PC-3 (cell line): ENCODE results near the gene VASN. TPM values are rescaled to one million over a fixed set of nuclear protein-coding genes. Genes with fewer than 3 reads are reported as not detected.

Experiments used
- ATAC-seq: fragments of 200-7000 bp; cut with Tn5 transposase; 2 replicates; pipeline ENCODE4 v1.9.1; 2020; ENCODE audit warnings: mild to moderate bottlenecking, moderate library complexity
- BruUV-seq: library from RNA; stranded (reverse); fragments of 400-500 nt; replicated peaks from 2 replicates; lab custom pipeline; 2021; lab: Mats Ljungman, UMichigan
- CTCF ChIA-PET: fragments of 300-600 bp; sonication (Branson Sonifier 250); formaldehyde crosslinking; loops from one replicate; lab custom pipeline; 2022; ENCODE audit warnings: antibody characterized with exemption; lab: Charles Lee
- POLR2A ChIA-PET: fragments of 300-600 bp; sonication (Branson Sonifier 250); formaldehyde crosslinking; loops from one replicate; lab custom pipeline; 2022; ENCODE audit warnings: antibody characterized with exemption; ENCODE audit not compliant: unreplicated experiment; lab: Charles Lee
- DNase-seq: peaks from one replicate; pipeline ENCODE4 v3.0.0-alpha.2; 2015
- H2AFZ ChIP-seq: fragments of 300-600 bp; sonication (generic); 2 replicates; pipeline ENCODE4 v1.6.0; 2016; ENCODE audit warnings: antibody characterized with exemption, low read length
- H3F3A ChIP-seq: fragments of 300-600 bp; sonication (generic); one replicate; pipeline ENCODE4 v1.6.0; 2017; ENCODE audit warnings: antibody characterized with exemption, low read length, control low read depth, mild to moderate bottlenecking; ENCODE audit not compliant: unreplicated experiment
- H3K27ac ChIP-seq: fragments of 300-600 bp; sonication (generic); 2 replicates; pipeline ENCODE4 v1.5.1; 2016; ENCODE audit warnings: mild to moderate bottlenecking, low read length
- H3K27me3 ChIP-seq: fragments of 300-600 bp; sonication (generic); 2 replicates; pipeline ENCODE4 v1.6.1; 2016; ENCODE audit warnings: low read length, mixed read lengths
- H3K36me3 ChIP-seq: fragments of 300-600 bp; sonication (generic); 2 replicates; pipeline ENCODE4 v1.6.1; 2016; ENCODE audit warnings: low read depth, mixed run types, low read length, mixed read lengths
- H3K4me1 ChIP-seq: fragments of 300-600 bp; sonication (generic); 2 replicates; pipeline ENCODE4 v1.5.1; 2016; ENCODE audit warnings: low read length; ENCODE audit not compliant: insufficient read depth
- H3K4me2 ChIP-seq: fragments of 300-600 bp; sonication (generic); 2 replicates; pipeline ENCODE4 v1.6.0; 2016; ENCODE audit warnings: low read length
- H3K4me3 ChIP-seq: fragments of 300-600 bp; sonication (generic); 2 replicates; pipeline ENCODE4 v1.5.1; 2016; ENCODE audit warnings: mild to moderate bottlenecking, low read length, mixed read lengths
- H3K79me2 ChIP-seq: fragments of 300-600 bp; sonication (generic); 2 replicates; pipeline ENCODE4 v1.6.1; 2017; ENCODE audit warnings: low read length, mixed read lengths
- H3K9ac ChIP-seq: fragments of 300-600 bp; sonication (generic); 2 replicates; pipeline ENCODE4 v1.6.0; 2016; ENCODE audit warnings: mild to moderate bottlenecking, low read length
- H3K9me2 ChIP-seq: fragments of 300-600 bp; sonication (generic); replicated peaks from 2 replicates; pipeline ENCODE4 v1.6.1; 2016; ENCODE audit warnings: mixed run types, low read length, mixed read lengths
- H3K9me3 ChIP-seq: fragments of 300-600 bp; sonication (generic); 2 replicates; pipeline ENCODE4 v1.6.1; 2016; ENCODE audit warnings: low read length, mixed read lengths
- H4K20me1 ChIP-seq: fragments of 300-600 bp; sonication (generic); 2 replicates; pipeline ENCODE4 v1.6.1; 2016; ENCODE audit warnings: low read length, mixed read lengths
- EZH2 ChIP-seq: fragments of 300-600 bp; sonication (generic); IDR thresholded peaks from one replicate; pipeline ENCODE4 v1.6.1; 2017; ENCODE audit warnings: antibody characterized with exemption, mild to moderate bottlenecking, low read length; ENCODE audit not compliant: unreplicated experiment
- EZH2phosphoT487 ChIP-seq: fragments of 300-600 bp; sonication (generic); IDR thresholded peaks from 2 replicates; pipeline ENCODE4 v1.6.1; 2018; ENCODE audit warnings: mild to moderate bottlenecking, antibody characterized with exemption, low read length, borderline replicate concordance
- intact Hi-C: fragments of 100-400 bp; cut with micrococcal nuclease; formaldehyde crosslinking; loops from 2 replicates; pipeline ENCODE4 v1.9.0; 2023
- total RNA-seq: library from RNA; depleted of rRNA; stranded (reverse); fragments of >200 nt; gene quantifications from 2 replicates; pipeline ENCODE4 v1.2.3, GENCODE V29; 2014
- TF ChIP-seq, protein P1 (sequence below): fragments of 300-600 bp; sonication (generic); conservative IDR thresholded peaks from 2 replicates; pipeline ENCODE4 v1.5.1; 2017; ENCODE audit warnings: antibody characterized with exemption, low read depth, mild to moderate bottlenecking, low read length

The VASN gene
- total RNA-seq, 1 experiment from 2014 or later, result 12.2 TPM

DNA sequence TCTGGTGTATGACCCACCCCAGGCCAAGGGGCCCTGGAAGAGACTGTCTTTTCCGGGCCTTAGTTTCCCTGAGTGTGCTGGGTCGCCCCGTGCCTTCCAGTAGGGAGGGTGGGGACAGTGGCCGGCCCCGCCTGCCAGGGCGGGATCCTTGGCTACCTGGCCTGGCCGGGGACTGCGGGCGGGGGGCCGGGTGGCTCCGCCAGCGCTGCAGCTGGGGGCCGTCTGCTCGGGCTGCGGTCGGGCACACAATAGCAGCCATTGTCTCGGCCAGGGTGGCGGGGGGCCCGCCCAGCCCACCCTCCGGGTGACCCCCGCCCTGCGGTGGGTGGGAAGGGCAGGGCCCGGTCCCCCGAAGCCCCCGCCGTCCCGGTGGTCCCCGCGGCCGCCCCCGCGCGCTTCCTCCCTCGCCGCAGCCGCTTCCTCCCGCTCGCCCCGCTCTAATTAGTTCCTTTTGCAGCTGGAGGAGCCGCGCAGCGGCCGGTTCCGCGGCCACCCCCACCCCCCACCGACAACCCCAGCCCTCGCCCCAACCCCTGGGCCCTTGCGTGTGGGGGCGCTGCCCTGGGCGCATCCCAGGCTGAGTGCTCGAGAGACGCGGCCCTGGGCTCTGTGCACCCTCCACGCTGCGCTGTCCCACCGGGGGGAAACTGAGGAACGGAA lies 44.1 kb upstream of the VASN start:
- H3K9me3 ChIP-seq, result no peaks in the 10 kb centered on the region
- H3K9ac ChIP-seq, result no peak overlapping the region
- H3K4me1 ChIP-seq, result no peaks in the 10 kb centered on the region
- H3K27me3 ChIP-seq, result no peaks in the 10 kb centered on the region
- ChIA-PET POLR2A (no interaction called here), CTCF (interaction anchor here (1.3 to 3.1 kb wide), 2 partner anchors 37 to 73 kb away, joined by 9 to 21 read pairs; no protein-coding TSS in a partner anchor)
- no TSS peak for BruUV-seq
- intact Hi-C loops, result no loop called here
- DNase-seq (no peak), ATAC-seq (no peak)
- H2AFZ ChIP-seq, result no peak overlapping the region
- H3K4me3 ChIP-seq, result no peak overlapping the region
- no peak overlapping the region for H3K4me2 ChIP-seq
- peaks cover 19% of the 10 kb centered on the region for H3K79me2 ChIP-seq
- TF ChIP-seq, protein P1, sequence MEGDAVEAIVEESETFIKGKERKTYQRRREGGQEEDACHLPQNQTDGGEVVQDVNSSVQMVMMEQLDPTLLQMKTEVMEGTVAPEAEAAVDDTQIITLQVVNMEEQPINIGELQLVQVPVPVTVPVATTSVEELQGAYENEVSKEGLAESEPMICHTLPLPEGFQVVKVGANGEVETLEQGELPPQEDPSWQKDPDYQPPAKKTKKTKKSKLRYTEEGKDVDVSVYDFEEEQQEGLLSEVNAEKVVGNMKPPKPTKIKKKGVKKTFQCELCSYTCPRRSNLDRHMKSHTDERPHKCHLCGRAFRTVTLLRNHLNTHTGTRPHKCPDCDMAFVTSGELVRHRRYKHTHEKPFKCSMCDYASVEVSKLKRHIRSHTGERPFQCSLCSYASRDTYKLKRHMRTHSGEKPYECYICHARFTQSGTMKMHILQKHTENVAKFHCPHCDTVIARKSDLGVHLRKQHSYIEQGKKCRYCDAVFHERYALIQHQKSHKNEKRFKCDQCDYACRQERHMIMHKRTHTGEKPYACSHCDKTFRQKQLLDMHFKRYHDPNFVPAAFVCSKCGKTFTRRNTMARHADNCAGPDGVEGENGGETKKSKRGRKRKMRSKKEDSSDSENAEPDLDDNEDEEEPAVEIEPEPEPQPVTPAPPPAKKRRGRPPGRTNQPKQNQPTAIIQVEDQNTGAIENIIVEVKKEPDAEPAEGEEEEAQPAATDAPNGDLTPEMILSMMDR, result no peak
- TF ChIP-seq EZH2 (no peak), EZH2phosphoT487 (no peak)
- no peaks in the 10 kb centered on the region for H3F3A ChIP-seq
- H3K27ac ChIP-seq, result no peak overlapping the region
- no peaks in the 10 kb centered on the region for H3K36me3 ChIP-seq
- no peaks in the 10 kb centered on the region for H3K9me2 ChIP-seq
- H4K20me1 ChIP-seq, result no peaks in the 10 kb centered on the region

DNA sequence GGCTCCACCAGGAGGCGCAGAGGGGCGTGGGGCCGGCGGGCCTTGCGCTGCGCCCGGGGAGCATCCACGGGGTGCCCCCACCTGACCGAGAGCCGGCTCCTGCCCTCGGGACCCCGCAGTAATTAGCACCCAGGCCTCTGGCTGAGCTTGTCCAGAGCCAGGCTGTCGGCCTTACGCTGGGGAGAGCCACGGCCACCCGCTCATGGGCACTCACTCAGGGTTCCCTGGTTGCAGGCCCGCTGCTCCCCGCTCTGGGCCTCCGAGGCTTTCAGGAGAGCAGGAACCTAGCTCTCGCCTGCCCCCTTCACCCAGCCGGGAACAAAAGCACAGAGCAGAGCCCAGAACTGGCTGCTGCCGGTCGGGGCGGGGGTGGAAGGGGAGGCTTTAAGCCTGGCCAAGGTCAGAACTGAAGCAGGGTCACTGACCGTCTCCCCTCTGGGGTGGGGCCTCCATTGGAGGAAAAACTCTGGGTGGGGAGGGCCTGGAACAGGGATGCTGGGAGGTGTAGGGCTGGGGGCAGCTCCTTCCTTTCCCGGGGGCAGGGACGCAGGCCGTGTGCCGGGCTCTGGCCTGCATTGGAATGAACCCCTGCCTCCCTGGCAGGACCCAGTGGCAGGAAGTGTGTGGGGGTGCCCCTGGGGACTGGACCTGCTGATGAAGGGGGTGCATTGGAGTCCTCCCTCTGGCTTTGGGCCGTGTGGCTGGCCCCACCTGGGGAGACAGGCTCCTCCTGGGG lies 43.4 kb upstream of the VASN start:
- H3K9me2 ChIP-seq, result no peaks in the 10 kb centered on the region
- DNase-seq (no peak), ATAC-seq (peak; percentile 27; the same call in 1 of the 2 replicates)
- H3K4me2 ChIP-seq, result no peak overlapping the region
- no peaks in the 10 kb centered on the region for H3K27me3 ChIP-seq
- CTCF ChIA-PET, result interaction anchor here (0.6 to 3.1 kb wide), 3 partner anchors 38 to 562 kb away, joined by 9 to 21 read pairs (median 10); no protein-coding TSS in a partner anchor
- H3K4me3 ChIP-seq, result no peak overlapping the region
- intact Hi-C loops, result no loop called here
- no TSS peak for BruUV-seq
- peaks cover 19% of the 10 kb centered on the region for H3K79me2 ChIP-seq
- no peak overlapping the region for H3K27ac ChIP-seq
- H3K9me3 ChIP-seq, result no peaks in the 10 kb centered on the region
- TF ChIP-seq, protein P1, result no peak
- no peak for TF ChIP-seq EZH2
- no peak overlapping the region for H2AFZ ChIP-seq
- POLR2A ChIA-PET, result no interaction called here
- H3K9ac ChIP-seq, result no peak overlapping the region
- H3F3A ChIP-seq, result no peaks in the 10 kb centered on the region
- no peaks in the 10 kb centered on the region for H4K20me1 ChIP-seq
- H3K4me1 ChIP-seq, result no peaks in the 10 kb centered on the region
- no peaks in the 10 kb centered on the region for H3K36me3 ChIP-seq
